KMS-11 (cell line): ENCODE results near the gene OBSL1.

Experiments
- H2AFZ ChIP-seq: fragments of 200-600 bp; sonication (generic); 2 replicates; pipeline ENCODE4 v1.6.1; 2016; ENCODE audit warnings: antibody characterized with exemption, mixed run types, low read depth
- H3K27ac ChIP-seq: fragments of 200-600 bp; sonication (generic); 2 replicates; pipeline ENCODE4 v1.6.1; 2016; ENCODE audit warnings: mild to moderate bottlenecking, mixed run types
- H3K27me3 ChIP-seq: fragments of 200-600 bp; sonication (generic); 2 replicates; pipeline ENCODE4 v1.6.1; 2017; ENCODE audit warnings: mild to moderate bottlenecking, low read depth, mixed run types, moderate library complexity; ENCODE audit not compliant: insufficient read depth
- H3K36me3 ChIP-seq: fragments of 200-600 bp; sonication (generic); 2 replicates; pipeline ENCODE4 v1.6.1; 2017; ENCODE audit warnings: mild to moderate bottlenecking, mixed run types; ENCODE audit not compliant: insufficient read depth
- H3K4me1 ChIP-seq: fragments of 200-600 bp; sonication (generic); 2 replicates; pipeline ENCODE4 v1.6.1; 2016; ENCODE audit warnings: mild to moderate bottlenecking, low read depth, mixed run types; ENCODE audit not compliant: poor library complexity, severe bottlenecking
- H3K4me2 ChIP-seq: fragments of 200-600 bp; sonication (generic); 2 replicates; pipeline ENCODE4 v1.7.0; 2016; ENCODE audit warnings: mild to moderate bottlenecking, mixed run types
- H3K4me3 ChIP-seq: fragments of 200-600 bp; sonication (generic); IDR thresholded peaks from 2 replicates; pipeline ENCODE4 v1.6.1; 2017; ENCODE audit warnings: low read depth, low read length, mixed read lengths; ENCODE audit not compliant: insufficient read depth
- H3K79me2 ChIP-seq: fragments of 200-600 bp; sonication (generic); 2 replicates; pipeline ENCODE4 v1.6.1; 2016; ENCODE audit warnings: low read depth, mixed run types; ENCODE audit not compliant: insufficient read depth
- H3K9ac ChIP-seq: fragments of 200-600 bp; sonication (generic); 2 replicates; pipeline ENCODE4 v1.6.1; 2016; ENCODE audit warnings: mild to moderate bottlenecking, mixed run types
- H4K20me1 ChIP-seq: fragments of 200-600 bp; sonication (generic); 2 replicates; pipeline ENCODE4 v1.6.1; 2016; ENCODE audit warnings: mild to moderate bottlenecking, mixed run types; ENCODE audit not compliant: insufficient read depth
- CTCF ChIP-seq: fragments of 200-600 bp; sonication (generic); conservative IDR thresholded peaks from 2 replicates; pipeline ENCODE4 v1.6.1; 2017; ENCODE audit warnings: low read depth, mild to moderate bottlenecking, antibody characterized with exemption, low read length, moderate library complexity, mixed read lengths

OBSL1 gene

GRCh38 chr2:219581346-219581745, 10.0 kb upstream of the OBSL1 start:
- H2AFZ ChIP-seq, result no peak overlapping the region
- no peaks in the 10 kb centered on the region for H3K4me1 ChIP-seq
- H3K36me3 ChIP-seq, result no peaks in the 10 kb centered on the region
- no peaks in the 10 kb centered on the region for H4K20me1 ChIP-seq
- no peak for TF ChIP-seq CTCF
- no peak overlapping the region for H3K4me3 ChIP-seq
- no peaks in the 10 kb centered on the region for H3K79me2 ChIP-seq
- no peak overlapping the region for H3K4me2 ChIP-seq
- H3K27me3 ChIP-seq, result peaks cover 7% of the 10 kb centered on the region; the same call in 1 of the 2 replicates
- H3K27ac ChIP-seq, result no peak overlapping the region
- no peak overlapping the region for H3K9ac ChIP-seq

GRCh38 chr2:219578811-219579613, 7.7 kb upstream of the OBSL1 start:
- no peak overlapping the region for H3K4me3 ChIP-seq
- no peaks in the 10 kb centered on the region for H3K79me2 ChIP-seq
- H3K36me3 ChIP-seq, result no peaks in the 10 kb centered on the region
- H3K4me2 ChIP-seq, result no peak overlapping the region
- H2AFZ ChIP-seq, result no peak overlapping the region
- no peaks in the 10 kb centered on the region for H4K20me1 ChIP-seq
- no peak overlapping the region for H3K27ac ChIP-seq
- no peaks in the 10 kb centered on the region for H3K4me1 ChIP-seq
- no peak for TF ChIP-seq CTCF
- H3K27me3 ChIP-seq, result peaks cover 14% of the 10 kb centered on the region; the same call in 1 of the 2 replicates
- H3K9ac ChIP-seq, result no peak overlapping the region

GRCh38 chr2:219576505-219577388, 5.4 kb upstream of the OBSL1 start:
- Histone ChIP-seq H3K4me1 (no peaks in the 10 kb centered on the region), H3K36me3 (no peaks in the 10 kb centered on the region), H3K27me3 (peaks cover 25% of the 10 kb centered on the region), H4K20me1 (no peaks in the 10 kb centered on the region), H3K4me2 (no peak overlapping the region), H2AFZ (no peak overlapping the region), H3K27ac (no peak overlapping the region), H3K79me2 (no peaks in the 10 kb centered on the region), H3K9ac (no peak overlapping the region), H3K4me3 (no peak overlapping the region)
- no peak for TF ChIP-seq CTCF

GRCh38 chr2:219575566-219576504, 4.5 kb upstream of the OBSL1 start:
- no peak overlapping the region for H3K9ac ChIP-seq
- H4K20me1 ChIP-seq, result no peaks in the 10 kb centered on the region
- peaks cover 27% of the 10 kb centered on the region for H3K27me3 ChIP-seq
- no peaks in the 10 kb centered on the region for H3K36me3 ChIP-seq
- no peaks in the 10 kb centered on the region for H3K4me1 ChIP-seq
- H3K27ac ChIP-seq, result no peak overlapping the region
- H3K79me2 ChIP-seq, result no peaks in the 10 kb centered on the region
- no peak overlapping the region for H3K4me2 ChIP-seq
- no peak overlapping the region for H3K4me3 ChIP-seq
- H2AFZ ChIP-seq, result no peak overlapping the region
- no peak for TF ChIP-seq CTCF
